Measurements from ENCODE around the gene SSH2.
"Not testable (repeated sequence)": the region's sequence is repeated elsewhere in the genome, so short reads cannot be mapped to it uniquely, and the experiment has no call there.

DNA sequence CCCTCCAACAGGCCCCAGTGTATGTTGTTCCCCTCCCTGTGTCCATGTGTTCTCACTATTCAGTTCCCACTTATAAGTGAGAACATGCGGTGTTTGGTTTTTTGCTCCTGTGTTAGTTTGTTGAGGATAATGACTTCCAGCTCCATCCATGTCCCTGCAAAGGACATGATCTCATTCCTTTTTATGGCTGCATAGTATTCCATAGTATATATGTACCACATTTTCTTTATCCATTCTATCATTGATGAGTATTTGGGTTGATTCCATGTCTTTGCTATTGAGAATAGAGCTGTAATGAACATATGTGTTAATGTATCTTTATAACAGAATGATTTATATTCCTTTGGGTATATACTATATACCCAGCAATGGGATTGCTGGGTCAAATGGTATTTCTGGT is 27.5 kb upstream of the SSH2 start:
- TF ChIP-seq ZNF8 (CRISPR knock-in tag; IDR thresholded peaks at IDR 0.05) = peak; percentile 69
- TF ChIP-seq SNAI2 (CRISPR knock-in tag; IDR thresholded peaks at IDR 0.05); ZNF565 (CRISPR knock-in tag; conservative IDR thresholded peaks at IDR 0.05; ENCODE audit: low read depth); ZNF70 (CRISPR knock-in tag; IDR thresholded peaks at IDR 0.05); ARNTL (CRISPR knock-in tag; IDR thresholded peaks at IDR 0.05; ENCODE audit: borderline replicate concordance, low read depth); ZC3H10 (CRISPR knock-in tag; IDR thresholded peaks at IDR 0.05); OSR1 (CRISPR knock-in tag; IDR thresholded peaks at IDR 0.05); PPARA (CRISPR knock-in tag; IDR thresholded peaks at IDR 0.05; ENCODE audit: borderline replicate concordance); TCF4 (CRISPR knock-in tag; IDR thresholded peaks at IDR 0.05; ENCODE audit: borderline replicate concordance); ZFP30 (CRISPR knock-in tag; IDR thresholded peaks at IDR 0.05); ZFP3 (CRISPR knock-in tag; IDR thresholded peaks at IDR 0.05): not testable (repeated sequence)
- TF ChIP-seq, protein P1, sequence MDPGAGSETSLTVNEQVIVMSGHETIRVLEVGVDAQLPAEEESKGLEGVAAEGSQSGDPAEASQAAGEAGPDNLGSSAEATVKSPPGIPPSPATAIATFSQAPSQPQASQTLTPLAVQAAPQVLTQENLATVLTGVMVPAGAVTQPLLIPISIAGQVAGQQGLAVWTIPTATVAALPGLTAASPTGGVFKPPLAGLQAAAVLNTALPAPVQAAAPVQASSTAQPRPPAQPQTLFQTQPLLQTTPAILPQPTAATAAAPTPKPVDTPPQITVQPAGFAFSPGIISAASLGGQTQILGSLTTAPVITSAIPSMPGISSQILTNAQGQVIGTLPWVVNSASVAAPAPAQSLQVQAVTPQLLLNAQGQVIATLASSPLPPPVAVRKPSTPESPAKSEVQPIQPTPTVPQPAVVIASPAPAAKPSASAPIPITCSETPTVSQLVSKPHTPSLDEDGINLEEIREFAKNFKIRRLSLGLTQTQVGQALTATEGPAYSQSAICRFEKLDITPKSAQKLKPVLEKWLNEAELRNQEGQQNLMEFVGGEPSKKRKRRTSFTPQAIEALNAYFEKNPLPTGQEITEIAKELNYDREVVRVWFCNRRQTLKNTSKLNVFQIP (CRISPR knock-in tag; IDR thresholded peaks at IDR 0.05; ENCODE audit: borderline replicate concordance, low read depth) = not testable (repeated sequence)
- TF ChIP-seq, protein P2, sequence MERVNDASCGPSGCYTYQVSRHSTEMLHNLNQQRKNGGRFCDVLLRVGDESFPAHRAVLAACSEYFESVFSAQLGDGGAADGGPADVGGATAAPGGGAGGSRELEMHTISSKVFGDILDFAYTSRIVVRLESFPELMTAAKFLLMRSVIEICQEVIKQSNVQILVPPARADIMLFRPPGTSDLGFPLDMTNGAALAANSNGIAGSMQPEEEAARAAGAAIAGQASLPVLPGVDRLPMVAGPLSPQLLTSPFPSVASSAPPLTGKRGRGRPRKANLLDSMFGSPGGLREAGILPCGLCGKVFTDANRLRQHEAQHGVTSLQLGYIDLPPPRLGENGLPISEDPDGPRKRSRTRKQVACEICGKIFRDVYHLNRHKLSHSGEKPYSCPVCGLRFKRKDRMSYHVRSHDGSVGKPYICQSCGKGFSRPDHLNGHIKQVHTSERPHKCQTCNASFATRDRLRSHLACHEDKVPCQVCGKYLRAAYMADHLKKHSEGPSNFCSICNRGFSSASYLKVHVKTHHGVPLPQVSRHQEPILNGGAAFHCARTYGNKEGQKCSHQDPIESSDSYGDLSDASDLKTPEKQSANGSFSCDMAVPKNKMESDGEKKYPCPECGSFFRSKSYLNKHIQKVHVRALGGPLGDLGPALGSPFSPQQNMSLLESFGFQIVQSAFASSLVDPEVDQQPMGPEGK (CRISPR knock-in tag; IDR thresholded peaks at IDR 0.05; ENCODE audit: borderline replicate concordance) = not testable (repeated sequence)
